Midbrain (tissue), 1 donor: ENCODE measurements around the gene SP6.

Source experiments
- DNase-seq: peaks from one replicate; lab custom pipeline; 2025; lab: John Stamatoyannopoulos, UW

Gene SP6

DNA sequence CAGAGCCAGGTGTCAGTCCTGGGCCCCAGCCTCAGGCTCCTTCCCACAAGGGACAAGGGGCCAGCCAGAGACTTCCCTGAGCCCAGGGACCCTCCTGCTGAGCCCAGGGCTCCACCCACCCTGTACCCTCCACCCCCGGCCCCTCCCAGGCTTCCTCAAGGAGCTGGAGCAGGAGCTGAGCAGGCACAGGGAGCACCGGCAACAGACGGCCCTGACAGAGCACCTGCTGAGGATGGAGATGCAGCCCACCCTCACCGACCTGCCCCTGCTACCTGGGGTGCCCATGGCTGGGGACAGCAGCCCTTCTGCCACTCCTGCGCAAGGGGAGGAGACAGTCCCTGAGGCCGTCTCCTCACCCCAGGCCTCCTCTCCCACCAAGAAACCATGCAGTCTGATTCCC, 14.4 kb downstream of the SP6 start:
- no peak for DNase-seq

DNA sequence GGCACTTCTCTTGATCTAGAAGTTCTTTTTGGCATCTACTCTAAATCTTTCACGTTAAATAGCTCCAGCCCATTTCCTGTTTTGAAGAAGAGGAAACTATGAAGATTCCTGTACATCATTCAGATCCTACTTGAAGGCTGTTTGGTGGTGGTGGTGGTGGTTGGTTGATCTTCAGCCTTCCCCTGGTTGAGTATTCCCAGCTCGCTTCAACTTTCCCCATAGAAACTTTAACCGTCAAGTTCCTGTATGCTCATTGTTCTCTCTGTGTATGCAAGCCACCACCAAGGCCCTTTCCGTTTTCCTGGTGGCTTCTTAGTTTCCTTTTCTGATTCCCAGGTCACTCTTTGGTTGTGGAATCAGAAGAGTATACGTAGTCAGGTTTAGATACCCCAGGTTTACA, 16.2 kb downstream of the SP6 start:
- DNase-seq = no peak

DNA sequence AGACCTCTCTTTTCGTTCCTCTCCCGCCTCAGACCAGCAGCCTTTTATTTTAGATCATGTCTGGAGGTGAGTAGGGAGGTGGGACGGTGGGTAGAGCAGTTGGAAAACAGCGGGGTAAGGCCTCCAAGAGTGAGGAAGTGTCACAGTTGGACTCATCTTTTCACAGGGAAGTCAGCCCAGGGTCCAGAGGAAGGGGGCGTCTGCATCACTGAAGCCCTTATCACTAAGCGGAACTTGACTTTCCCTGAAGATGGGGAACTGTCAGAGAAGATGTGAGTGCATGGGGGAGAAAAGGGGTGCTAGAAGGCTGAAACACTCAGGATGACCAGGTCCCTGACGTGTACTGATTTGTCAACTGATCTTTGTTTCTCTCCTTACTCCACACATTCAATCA, 19.0 kb downstream of the SP6 start:
- DNase-seq = no peak

DNA sequence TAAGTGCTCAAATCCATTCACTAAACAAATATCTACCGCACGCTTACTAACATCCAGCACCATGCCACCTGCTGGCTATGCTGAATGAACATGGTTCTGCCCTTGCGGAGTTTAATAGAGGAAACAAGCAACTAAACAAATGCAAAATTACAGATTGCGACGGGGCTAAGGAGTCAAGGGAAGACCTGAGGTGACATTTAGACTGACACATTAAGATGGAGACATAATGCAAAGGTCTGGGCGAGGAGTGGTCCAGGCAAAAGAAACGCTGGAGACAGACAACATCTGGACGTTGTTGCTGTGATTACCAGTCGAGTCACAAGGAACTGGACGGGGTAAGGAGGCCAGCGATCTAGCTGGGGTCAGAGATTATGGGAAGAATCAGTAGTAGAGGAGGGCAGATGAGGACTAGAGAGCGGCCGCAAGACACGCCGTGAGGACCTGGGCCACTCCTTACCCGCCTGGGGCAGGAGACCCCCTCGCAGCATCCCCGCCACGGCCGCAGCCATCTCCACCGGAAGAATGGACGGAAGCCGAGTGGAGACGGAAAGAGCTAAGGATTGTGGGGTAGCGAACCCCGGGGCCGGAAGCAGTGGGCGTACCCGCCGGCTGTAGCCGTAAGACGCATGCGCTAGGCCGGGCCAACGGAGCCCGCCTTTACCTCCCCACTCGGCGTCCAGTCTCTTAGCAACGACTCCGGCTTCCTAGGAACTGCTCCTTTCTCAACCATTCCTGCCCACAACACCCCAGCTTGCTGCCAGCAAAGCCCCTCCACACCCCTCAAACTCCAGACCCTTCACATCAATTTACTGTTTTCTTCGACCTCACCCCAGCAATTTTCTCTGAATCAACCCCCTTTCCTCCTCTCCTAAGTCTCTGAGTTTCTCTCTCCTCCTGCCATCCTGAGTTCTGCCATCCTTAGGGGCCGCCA, 19.7 kb downstream of the SP6 start, which contains the start of the genes LRRC46 and MRPL10:
LRRC46 (plus strand) TSS at position 668 of the 931 bp plus-strand sequence. CDS start 320 bp downstream, outside the sequence.
MRPL10 (minus strand) TSS at position 539 of the 931 bp plus-strand sequence; CDS start at position 509, 30 bp downstream.
- peak; percentile 94 for DNase-seq

DNA sequence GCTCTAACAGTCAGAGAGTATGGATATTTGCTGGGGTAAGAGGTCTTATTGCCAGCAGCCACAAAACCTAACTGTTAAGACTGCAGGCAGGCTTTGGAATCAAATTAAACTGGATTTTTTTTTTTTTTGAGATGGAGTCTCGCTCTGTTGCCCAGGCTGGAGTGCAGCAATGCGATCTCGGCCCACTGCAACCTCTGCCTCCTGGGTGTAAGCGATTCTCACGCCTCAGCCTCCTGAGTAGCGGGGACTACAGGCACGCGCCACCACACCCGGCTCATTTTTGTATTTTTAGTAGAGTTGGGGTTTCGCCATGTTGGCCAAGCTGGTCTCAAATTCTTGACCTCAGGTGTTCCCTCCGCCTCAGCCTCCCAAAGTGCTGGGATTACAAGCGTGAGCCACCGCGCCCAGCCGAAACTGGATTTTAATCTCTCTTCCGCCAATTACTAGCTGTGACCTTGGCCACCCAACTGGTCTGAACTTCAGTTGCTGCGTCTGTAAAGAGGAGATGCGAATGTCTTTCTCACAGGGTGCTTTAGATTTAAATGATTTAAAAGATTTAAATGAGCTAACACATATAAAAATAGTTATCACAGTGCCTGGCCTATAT, 20.5 kb downstream of the SP6 start:
- no peak for DNase-seq

DNA sequence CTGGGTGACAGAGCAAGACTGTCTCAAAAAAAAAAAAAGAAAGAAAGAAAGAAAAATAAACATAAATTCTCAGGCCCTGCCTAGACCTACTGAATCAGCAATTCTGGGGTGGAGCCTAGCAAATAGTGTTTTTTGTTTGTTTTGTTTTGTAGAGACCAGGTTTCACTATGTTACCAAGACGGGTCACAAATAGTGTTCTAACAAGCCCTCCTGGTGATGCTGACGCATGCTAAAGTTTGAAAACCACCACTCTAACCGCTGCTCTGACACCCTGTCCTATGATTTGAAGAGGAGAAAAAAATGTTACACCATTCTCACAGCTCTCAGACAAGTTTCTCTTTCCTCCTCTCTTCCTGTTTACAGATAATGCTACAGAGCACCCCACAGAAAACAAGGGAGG, 21.1 kb downstream of the SP6 start:
- DNase-seq = no peak

DNA sequence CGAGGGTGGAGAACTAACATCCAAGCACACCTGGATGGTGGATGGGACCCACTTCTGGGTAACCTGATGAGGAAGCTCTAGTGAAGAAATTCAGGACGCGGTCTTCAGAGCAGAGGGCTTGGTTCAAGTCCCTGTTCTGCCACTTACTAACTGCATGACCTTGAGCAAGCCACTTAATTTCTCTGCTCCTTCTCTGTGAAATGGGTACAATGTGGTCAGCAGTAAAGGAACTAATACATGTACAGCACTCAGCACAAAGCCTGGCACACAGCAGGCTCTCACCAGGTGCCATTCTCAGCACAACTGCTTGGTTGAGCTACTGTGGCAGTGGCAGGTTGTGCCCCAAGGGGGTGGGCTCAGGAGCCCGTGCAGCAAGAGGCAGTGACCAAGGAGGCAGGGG, 27.4 kb downstream of the SP6 start:
- DNase-seq = no peak

DNA sequence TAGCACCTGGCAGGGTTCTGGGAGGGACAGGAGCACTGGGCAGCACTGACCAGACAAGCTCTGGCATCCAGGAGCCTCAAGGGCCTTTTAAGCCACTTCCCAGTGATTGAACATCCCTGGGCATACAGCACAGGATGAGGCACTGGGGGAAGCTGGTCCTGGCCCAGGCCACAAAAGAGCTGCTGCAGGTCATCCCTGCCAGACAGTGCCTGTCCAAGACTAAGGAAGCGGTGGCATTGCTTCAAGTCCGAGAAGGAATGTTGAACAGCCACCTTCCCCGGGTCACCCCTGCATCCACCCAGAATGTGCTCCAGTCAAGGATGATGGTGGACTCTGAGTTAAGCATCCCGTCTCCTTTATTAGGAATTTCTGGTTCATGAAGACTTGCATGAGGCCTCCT, 28.2 kb downstream of the SP6 start:
- DNase-seq = no peak

DNA sequence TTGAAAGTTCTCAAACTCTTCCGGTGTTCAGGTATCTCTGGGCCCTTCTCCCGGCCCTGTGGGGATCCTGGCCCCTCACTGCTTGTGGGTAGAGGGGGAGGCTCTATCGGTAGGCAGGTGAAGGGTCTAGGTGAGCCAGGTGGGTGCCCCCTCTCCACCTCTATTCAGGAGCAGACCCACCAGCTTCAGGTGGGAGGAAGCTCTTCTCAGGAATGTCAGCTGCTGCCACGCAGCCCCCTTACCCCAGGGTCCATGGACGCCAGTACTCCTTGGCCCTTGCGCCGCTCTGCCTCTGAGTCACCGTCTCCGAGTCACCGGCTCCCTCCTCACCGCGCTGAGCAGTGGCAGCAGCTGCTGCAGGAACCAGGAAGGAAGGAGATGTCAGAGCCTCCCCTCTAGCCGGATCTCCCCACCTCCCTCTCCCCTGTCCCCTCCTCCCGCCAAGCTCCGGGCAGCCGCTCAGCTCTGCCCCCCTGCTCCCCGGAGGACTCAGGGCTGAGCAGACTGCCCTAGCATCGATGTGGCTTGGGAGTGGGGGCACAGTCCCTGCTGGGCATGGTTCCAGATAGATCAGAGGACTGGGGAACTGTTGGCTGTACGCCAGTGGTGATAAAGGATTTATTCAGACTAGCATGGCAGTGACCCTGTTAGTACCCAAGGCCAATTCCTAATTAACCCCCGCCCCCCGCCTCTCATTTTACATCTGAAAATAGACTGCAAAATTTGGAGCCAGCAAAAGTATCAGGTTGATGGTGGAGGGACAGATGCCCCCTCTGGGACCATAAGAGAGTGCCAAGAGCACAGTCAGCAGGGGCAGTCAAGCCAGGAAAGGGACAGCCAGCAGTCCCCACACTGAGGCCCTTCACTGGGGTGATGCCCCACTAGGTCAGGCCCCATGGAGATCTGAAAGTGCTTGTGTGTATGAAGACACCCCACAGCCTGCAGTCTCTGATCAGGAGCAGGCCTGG, 29.3 kb downstream of the SP6 start, which contains the start of gene OSBPL7:
OSBPL7 (minus strand) TSS at position 371 of the 968 bp plus-strand sequence. CDS start 1,516 bp downstream, outside the sequence.
- peak; percentile 83 for DNase-seq

DNA sequence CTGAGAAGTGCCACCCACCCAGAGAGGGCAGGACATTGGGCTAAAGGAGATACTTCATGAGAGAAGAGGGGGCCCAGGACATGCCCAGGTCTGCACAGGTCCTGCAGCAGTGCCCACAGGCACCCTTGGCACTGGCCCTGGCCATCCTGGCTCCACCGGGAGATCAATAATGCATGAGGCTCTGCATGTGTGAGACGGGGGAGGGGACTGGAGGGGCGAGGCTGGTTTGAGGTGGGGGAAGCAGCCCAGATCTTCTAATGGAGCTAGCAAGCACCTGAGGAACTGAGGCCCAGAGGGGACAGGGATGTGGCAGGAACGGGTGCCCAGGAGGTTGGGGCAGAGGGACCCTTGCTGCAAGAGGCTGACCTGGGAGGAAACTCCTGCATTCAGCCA, 29.9 kb downstream of the SP6 start:
- DNase-seq = no peak

DNA sequence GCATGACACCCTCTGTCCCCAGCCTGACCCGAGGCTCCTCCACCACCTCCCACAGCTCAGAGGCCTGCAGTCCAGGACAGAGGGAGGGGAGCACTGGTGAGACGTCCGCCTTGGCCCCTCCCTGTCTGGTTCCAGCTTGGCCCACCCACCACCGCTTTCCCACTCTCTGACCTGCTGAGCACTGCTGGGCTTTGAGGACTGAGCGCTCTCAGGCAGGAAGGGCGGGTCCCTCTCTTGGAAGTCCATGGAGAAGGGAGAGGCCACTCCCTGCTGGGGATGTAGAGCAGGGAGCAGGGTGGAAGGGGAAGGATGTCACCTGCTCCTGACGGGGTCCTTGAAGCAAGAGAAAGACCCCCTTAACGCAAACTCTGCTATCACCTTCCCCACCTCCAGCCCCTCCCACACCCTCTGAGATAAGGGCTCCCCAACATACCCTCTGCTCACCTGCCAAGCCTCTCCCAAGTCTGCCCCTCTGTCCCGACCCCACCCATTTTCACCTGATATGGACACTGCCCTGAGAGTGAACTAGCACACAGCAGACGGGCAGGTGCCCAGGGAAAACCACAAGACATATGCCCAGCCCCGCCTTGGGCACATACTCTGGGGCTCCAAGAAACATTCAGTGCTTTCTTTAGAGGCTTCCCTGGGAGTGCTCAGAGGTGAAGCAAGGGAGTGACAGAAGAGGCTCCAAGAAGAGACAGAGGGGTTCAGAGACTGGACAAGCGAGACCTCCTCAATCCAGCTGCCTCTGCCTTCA, 30.8 kb downstream of the SP6 start:
- no peak for DNase-seq

DNA sequence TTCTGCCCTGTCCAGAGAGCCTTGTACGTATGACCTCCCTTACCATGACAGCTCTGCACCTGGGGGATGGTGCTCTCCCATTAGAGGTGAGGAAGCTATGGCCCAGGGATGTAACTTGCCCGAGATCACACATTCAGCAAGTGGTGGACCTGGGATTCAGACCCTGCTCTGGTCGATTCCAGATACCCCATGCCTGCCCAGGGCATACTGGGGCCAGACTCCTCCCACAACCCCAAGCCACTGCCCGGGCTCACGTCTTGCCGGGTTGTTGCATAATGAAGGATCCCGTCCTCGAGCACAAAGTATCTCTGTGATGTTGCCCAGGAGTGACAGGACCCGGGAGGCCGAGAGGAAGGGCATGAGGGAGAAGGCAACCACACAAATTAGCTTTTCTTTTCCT, 31.5 kb downstream of the SP6 start:
- DNase-seq = no peak

DNA sequence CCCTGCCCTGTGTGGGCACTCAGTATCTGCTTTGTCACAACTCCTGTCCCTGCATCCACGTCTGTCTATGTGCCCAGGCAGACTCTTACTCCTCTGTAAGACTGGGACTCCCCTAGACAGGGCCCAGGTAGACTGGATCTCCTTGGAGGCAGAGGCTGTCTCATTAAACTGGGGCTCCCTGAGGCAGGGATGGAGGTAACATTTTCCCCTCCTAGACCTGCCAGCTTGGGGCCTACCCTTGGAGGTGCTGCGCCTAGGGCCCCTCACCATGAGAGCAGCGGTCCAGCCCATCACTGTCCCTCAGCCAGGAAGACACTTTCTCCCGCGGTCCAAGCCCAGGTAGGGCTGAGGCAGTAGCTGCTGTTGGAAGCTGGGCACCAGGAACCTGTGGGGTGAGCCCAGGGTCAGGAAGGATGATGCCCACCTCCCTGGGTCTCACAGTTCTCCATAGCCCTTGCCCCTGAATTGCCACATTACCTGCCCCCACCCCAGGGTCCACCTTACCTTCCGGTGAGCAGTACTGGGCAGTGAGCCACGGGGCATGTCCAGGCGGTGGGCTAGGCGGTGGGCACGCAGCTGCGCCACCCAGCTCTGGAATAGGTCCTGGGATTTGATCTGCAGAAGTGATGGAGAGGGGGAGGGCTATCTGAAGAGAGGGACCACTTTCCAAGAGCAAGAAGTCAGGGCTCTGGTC, 32.8 kb downstream of the SP6 start:
- DNase-seq = no peak

DNA sequence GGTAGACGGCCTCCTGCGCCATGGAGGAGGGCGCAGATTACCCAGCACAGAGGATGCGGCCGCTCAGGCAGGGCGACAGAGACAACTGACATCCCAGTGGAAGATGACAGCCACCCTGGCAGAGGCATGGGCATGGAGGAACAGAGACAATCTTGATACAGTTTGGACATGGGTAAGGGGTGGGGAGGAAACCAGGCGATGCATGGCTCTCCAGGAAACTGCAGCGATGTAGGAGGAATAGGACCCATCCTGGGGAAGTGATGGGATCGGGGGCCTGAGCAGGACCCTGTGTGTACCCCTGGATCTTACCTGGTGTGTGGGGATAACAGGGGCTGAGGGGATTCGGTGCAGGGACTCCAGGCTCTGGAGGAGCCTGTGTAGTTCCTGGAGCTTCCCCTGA, 34.0 kb downstream of the SP6 start:
- DNase-seq = no peak

DNA sequence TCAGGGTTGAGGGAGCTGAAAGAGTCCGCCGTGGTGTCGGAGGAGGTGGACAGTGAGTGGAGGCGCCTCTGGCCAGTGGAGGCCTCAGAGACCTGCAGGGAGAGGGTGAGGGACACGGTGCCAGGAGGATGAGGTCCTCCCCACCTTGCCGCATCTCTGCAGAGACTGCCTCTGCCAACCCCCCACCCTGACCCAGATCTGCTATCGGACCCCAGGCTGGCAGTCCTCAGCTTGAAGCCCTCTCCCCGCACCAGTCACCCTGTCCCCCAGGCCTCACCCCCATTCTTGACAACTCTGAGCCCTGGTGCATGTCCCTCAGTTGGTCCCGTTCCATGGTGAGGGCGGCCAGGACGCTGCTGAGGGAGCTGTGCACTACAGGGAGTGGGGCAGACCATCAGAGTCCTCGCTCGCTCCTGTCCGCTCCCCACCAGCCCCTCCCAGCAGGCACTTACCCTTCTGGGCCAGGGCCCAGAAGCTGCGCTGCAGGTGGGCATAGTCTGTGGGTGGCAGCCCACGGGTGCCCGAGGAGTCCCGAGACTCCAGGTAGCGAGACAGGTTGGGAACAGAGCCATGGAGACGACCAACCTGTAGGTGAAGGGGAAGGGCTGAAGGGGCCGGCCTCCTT, 34.7 kb downstream of the SP6 start:
- no peak for DNase-seq

DNA sequence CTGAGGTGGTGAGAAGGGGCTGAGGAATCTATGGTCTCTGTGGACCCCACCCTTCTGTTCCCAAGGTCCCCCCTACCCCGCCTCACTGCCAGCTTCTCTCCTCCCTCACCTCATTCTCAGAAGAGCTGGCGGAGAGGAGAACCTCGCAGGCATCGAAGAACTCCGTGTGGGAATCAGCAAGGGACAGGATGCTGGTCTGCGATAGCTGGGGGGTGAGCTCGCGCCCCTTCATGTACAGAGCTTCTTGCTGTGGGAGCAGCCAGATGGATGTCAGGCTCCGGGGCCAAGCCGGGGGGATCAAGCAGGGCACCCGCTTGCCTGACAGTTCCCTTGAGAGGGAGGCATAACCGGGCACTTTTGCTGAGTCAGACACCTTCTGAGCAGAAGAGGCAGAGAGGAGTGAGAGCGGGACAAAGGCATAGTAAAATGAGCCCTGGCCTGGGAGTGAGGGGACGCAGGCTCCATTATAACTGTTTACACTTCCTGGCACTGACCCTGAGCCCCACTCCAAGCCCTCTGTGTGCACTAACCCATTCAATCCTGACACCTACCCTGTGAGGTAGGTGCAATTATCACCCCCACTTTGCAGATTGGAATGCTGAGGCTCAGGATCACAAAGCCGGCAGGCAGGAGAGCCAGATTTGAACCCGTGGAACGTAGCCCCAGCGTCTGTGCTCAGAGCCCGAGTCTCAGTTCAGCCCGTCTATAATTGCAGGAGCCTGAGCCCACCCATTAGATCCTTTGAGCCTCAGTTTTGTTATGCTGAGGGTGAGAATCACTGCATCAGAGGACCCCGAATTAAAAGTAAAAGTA, 35.7 kb downstream of the SP6 start:
- no peak for DNase-seq

DNA sequence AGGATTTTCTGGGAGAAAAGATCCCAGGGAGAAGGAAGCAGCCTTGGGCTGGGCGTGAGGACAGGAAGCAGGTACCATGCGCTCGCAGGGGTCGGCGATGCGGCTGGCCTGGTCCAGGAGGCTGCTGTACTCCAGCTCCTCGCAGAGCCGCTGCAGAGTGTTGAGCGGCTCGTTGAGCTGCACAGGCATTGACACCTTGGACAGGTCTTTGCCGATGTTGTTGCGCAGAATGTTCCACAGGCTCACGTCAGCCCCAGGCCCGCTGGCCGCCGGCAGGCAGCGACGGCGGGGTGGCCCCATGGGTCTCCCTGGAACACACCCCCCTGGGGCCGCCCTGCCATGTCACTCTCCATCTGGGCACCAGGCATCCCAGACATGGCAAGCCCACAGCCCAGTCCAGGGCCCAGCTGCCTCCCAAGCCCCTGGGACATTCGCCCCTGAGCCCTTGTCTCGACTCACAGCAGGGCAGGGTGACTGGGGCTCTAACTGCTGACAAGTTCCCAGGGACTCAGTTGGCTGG, 37.4 kb downstream of the SP6 start:
- no peak for DNase-seq

DNA sequence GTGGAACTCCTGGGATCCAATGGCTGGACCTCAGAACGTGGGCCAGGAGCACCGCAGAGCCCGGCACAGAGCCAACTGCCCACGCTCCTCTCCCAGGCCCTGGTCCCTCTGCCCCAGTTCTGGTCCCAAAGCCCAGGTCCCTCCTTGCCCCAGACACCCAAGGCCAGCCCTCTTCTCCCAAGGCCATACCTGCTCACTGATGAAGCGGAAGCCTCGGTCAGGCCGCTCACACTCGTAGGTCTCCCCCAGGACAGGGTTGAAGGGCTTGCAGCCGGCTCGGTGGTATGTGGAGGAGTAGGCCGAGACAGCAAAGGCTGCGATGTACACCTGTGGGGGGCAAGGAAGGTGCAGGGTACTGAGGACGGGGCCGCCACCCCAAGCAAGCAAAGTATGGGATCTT, 37.9 kb downstream of the SP6 start:
- no peak for DNase-seq
